Testis (tissue), 2 donors: ENCODE measurements around the gene KY.

ENCODE experiments used
- CTCF ChIP-seq, 3 experiments: fragments of 450-650 bp in 2 of 3; fragments of 200-600 bp in 1 of 3; sonication (generic) in 1 of 3; IDR thresholded peaks; one replicate each; pipeline ENCODE4 v1.5.1; 2016 to 2019; ENCODE audit warnings: antibody characterized with exemption in 3 of 3, mild to moderate bottlenecking in 2 of 3, moderate library complexity in 1 of 3
- POLR2A ChIP-seq: fragments of 450-650 bp; IDR thresholded peaks from one replicate; pipeline ENCODE4 v1.6.1; 2017; ENCODE audit warnings: antibody characterized with exemption, mild to moderate bottlenecking, moderate library complexity

- TF ChIP-seq CTCF (IDR thresholded peaks at IDR 0.05) (no peak), POLR2A (no peak)
Measured at GRCh38 chr3:134641671-134642300, 9.0 kb downstream of the KY start.
